Thoracic aorta (tissue), 2 donors: ENCODE results near the gene FSTL4. TPM values are rescaled to one million over a fixed set of nuclear protein-coding genes. Genes with fewer than 3 reads are reported as not detected.

Experiments
- ATAC-seq: fragments of 150-250 bp; one replicate; pipeline ENCODE4 v1.8.0; 2017; ENCODE audit warnings: low read depth; ENCODE audit not compliant: insufficient number of reproducible peaks, low FRiP score
- DNase-seq: peaks from one replicate; pipeline ENCODE4 v3.0.0-alpha.2; 2020; ENCODE audit warnings: low spot score
- H3K27ac ChIP-seq, 2 donors: fragments of 200-600 bp; sonication (generic); 1 replicate in 1 of 2; 2 replicates in 1 of 2; pipeline ENCODE4 v1.5.1; 2016; ENCODE audit warnings: mild to moderate bottlenecking in 2 of 2, moderate library complexity in 2 of 2
- H3K27me3 ChIP-seq: fragments of 200-600 bp; sonication (generic); replicated peaks from 2 replicates; pipeline ENCODE4 v1.6.0; 2016; ENCODE audit warnings: mild to moderate bottlenecking; ENCODE audit not compliant: insufficient read depth
- H3K36me3 ChIP-seq: fragments of 200-600 bp; sonication (generic); one replicate; pipeline ENCODE4 v1.5.1; 2016
- H3K4me1 ChIP-seq, 2 donors: fragments of 200-600 bp; sonication (generic); 1 replicate in 1 of 2; 2 replicates in 1 of 2; pipeline versions ENCODE4 v1.5.1 to v1.6.0; 2016; ENCODE audit warnings: low read depth in 2 of 2, mild to moderate bottlenecking in 1 of 2; ENCODE audit not compliant: control insufficient read depth in 1 of 2
- H3K4me3 ChIP-seq: fragments of 200-600 bp; sonication (generic); 2 replicates; pipeline ENCODE4 v1.5.1; 2016; ENCODE audit warnings: mild to moderate bottlenecking
- H3K9me3 ChIP-seq: fragments of 200-600 bp; sonication (generic); 2 replicates; pipeline ENCODE4 v1.5.1; 2016
- total RNA-seq, 2 donors: library from RNA; depleted of rRNA; stranded (reverse); fragments of >200 nt; gene quantifications; one replicate each; pipeline versions ENCODE4 v1.1.0 to v1.2.3, GENCODE V29; 2016
- TF ChIP-seq, protein P1 (sequence below): fragments of 200-600 bp; sonication (generic); IDR thresholded peaks from one replicate; pipeline ENCODE4 v1.5.1; 2019; ENCODE audit warnings: antibody characterized with exemption

FSTL4 gene
- total RNA-seq, 2 donors from 2014 or later, result not detected

DNA sequence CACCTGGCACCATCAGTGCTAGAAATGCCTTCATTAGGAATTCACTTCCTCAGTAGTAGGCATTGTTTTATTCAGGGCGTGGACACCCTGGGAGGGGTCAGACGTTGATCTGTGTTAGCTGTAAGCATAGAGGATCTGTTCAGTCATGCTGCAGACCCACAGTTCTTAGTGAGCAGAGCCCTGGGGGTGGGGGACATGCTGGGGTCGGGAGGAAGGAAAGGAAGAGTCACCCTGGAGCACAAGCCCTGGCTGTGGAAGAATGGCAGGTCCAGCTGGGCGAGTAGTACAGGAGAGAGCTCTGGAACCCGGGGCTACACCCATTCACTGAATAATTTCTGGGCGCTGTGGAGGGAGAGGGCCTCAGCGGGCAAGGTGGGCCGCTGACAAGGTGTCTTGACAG lies 172.5 kb downstream of the FSTL4 start:
- no peak overlapping the region for H3K27ac ChIP-seq
- TF ChIP-seq, protein P1, sequence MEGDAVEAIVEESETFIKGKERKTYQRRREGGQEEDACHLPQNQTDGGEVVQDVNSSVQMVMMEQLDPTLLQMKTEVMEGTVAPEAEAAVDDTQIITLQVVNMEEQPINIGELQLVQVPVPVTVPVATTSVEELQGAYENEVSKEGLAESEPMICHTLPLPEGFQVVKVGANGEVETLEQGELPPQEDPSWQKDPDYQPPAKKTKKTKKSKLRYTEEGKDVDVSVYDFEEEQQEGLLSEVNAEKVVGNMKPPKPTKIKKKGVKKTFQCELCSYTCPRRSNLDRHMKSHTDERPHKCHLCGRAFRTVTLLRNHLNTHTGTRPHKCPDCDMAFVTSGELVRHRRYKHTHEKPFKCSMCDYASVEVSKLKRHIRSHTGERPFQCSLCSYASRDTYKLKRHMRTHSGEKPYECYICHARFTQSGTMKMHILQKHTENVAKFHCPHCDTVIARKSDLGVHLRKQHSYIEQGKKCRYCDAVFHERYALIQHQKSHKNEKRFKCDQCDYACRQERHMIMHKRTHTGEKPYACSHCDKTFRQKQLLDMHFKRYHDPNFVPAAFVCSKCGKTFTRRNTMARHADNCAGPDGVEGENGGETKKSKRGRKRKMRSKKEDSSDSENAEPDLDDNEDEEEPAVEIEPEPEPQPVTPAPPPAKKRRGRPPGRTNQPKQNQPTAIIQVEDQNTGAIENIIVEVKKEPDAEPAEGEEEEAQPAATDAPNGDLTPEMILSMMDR, result no peak
- ATAC-seq (no peak), DNase-seq (no peak)
- no peaks in the 10 kb centered on the region for H3K36me3 ChIP-seq
- H3K4me1 ChIP-seq, result no peaks in the 10 kb centered on the region
- no peak overlapping the region for H3K4me3 ChIP-seq
- no peaks in the 10 kb centered on the region for H3K27me3 ChIP-seq
- H3K9me3 ChIP-seq, result no peaks in the 10 kb centered on the region

DNA sequence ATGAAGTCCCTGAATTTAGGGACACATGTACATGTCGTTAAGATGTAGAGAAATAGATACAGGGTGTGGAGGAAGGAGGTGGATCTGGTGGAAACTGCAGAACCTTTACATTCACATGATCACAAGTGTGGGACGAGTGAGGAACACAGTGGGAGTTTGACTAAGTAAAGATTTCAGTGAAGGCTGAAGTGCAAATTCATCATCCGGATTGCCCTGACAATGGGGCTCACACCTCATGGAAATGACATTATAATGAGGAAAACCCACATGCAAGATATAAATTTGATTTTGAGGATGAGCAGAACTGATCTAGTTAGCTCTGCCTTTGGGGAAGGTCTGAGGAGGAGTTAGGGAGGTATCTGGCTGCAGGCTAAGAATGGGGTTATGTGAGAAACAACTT lies 173.9 kb downstream of the FSTL4 start:
- TF ChIP-seq, protein P1, result no peak
- Histone ChIP-seq H3K9me3 (no peaks in the 10 kb centered on the region), H3K27me3 (no peaks in the 10 kb centered on the region), H3K4me3 (no peak overlapping the region), H3K36me3 (no peaks in the 10 kb centered on the region), H3K4me1 (no peaks in the 10 kb centered on the region), H3K27ac (no peak overlapping the region)
- ATAC-seq (no peak), DNase-seq (no peak)

DNA sequence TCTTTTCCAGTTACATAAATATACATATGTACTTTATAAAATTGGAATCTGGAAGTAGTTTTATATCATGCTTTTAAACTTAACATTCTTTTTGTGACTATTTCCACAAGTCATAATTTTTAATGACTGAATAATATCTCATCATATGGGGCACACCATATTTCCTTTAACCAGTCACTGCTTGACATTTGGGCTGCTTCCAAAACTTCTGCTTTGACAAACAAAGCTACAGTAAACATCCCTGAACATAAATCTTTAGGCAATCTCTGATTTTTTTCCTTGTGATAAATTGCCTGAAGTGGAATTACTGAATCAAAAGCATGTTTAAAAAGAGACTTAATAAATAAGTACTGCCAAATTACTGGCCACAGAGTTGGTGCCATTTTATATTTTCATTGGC lies 178.0 kb downstream of the FSTL4 start:
- peaks cover 0 to 4% of the 10 kb centered on the region in 2 donors for H3K4me1 ChIP-seq
- TF ChIP-seq, protein P1, result no peak
- ATAC-seq, result no peak
- no peak overlapping the region for H3K4me3 ChIP-seq
- no peaks in the 10 kb centered on the region for H3K9me3 ChIP-seq
- no peaks in the 10 kb centered on the region for H3K27me3 ChIP-seq
- no peaks in the 10 kb centered on the region for H3K36me3 ChIP-seq
- no peak overlapping the region for H3K27ac ChIP-seq
- DNase-seq, result no peak

DNA sequence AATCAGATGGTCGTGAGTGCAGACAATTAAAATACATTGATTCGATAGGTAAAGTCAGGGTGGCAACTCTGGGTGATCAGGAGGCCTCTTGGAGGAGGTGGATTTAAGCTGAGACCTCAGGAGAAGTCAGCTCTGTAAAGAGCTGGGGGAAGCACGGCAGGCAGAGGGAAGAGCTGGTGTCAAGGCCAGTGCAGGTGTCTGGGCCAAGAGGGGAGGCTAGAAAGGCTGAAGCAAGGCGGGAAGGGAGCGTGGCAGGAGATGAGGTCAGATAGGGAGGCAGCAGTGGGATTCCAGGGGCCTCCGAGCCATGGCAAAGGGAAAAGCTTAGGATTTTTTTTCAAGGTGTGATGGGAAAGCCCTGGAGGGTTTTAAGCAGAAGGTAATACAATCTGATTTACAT lies 178.7 kb downstream of the FSTL4 start:
- Histone ChIP-seq H3K9me3 (no peaks in the 10 kb centered on the region), H3K4me1 (peaks cover 0 to 4% of the 10 kb centered on the region in 2 donors), H3K27ac (no peak overlapping the region), H3K27me3 (no peaks in the 10 kb centered on the region), H3K4me3 (no peak overlapping the region), H3K36me3 (no peaks in the 10 kb centered on the region)
- DNase-seq (no peak), ATAC-seq (no peak)
- TF ChIP-seq, protein P1, result no peak

DNA sequence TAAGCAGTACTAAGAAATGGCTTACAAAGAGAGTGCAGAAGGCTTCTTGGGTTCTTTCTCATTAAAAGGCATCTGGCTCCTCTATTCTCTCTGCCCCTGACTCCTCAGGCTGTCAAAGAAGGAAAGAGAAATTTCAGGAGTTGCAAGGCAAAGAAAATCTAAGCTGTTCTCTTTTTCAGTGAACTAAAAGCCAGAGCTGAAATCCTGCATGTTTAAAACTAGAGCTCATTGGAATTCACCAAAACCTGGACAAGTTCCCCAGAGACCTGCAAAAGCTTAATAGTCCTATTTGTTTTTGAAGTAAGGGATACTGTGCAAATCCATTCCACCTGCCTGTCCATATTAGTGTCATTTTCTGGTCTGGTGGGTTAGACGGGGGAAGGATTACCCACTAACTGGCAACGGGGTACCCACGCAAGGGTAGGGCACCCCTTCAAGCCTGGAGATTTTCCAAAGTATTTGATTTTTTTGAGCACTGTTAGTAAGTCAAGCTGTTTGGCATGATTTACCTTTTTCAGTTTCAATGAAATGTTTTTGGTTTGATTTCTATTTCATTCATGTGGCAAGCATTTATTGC lies 179.3 kb downstream of the FSTL4 start:
- no peak overlapping the region for H3K4me3 ChIP-seq
- H3K9me3 ChIP-seq, result no peaks in the 10 kb centered on the region
- DNase-seq (no peak), ATAC-seq (no peak)
- H3K27ac ChIP-seq, result no peak overlapping the region
- no peaks in the 10 kb centered on the region for H3K36me3 ChIP-seq
- peaks cover 0 to 4% of the 10 kb centered on the region in 2 donors for H3K4me1 ChIP-seq
- H3K27me3 ChIP-seq, result no peaks in the 10 kb centered on the region
- TF ChIP-seq, protein P1, result no peak
